ENCODE data around the gene CES5A. TPM values are rescaled to one million over a fixed set of nuclear protein-coding genes. Genes with fewer than 3 reads are reported as not detected.
"Not testable (repeated sequence)": the region's sequence is repeated elsewhere in the genome, so short reads cannot be mapped to it uniquely, and the experiment has no call there.

CES5A gene
- total RNA-seq, 2 donors from 2014 or later: not detected

DNA sequence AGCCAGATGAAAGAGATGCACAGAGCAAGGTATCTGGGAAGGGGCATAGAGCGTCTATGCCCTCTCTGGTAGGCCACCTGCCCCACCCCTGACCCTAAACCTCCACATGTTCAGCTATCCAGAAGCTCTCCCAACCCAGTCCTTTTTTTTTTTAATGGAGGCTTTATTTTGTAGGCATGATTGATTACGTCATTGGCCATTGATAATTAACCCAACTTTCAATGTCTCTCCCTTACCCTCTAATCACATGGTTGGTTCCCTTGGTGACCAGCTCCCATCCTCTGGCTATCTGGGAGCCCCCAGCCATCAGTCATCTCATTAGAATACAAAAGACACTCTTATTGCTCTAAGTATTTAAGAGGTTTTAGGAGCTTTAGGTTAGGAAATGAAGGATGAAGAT, 14.3 kb upstream of the CES5A start:
- DNase-seq (ENCODE audit: low spot score): no peak
- intact Hi-C loops (cut with DNase I): no loop called here

DNA sequence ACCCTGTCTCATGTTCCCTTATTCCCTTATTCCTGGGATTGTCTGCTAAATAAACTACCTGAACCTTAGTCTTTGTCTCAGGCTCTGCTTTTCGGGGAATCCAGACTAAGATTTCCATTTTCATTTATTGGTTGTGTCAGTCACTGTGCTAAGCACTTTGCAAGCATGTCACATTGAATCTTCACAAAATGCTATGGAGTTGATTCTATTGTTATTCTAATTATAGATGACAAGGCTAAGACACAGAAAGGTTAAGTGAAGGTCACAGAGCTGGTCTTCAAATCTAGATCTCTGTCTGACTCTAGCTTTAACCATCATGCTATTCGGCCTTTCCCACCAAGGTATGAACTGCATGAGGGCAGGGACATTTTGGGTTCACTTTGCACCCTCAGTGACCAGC, 13.4 kb upstream of the CES5A start:
- no peak for DNase-seq (ENCODE audit: low spot score)
- intact Hi-C loops (cut with DNase I): no loop called here

GRCh38 chr16:55876854-55877253, 1.7 kb upstream of the CES5A start:
- DNase-seq (ENCODE audit: low spot score): no peak
- intact Hi-C loops (cut with DNase I): no loop called here

- intact Hi-C loops (cut with DNase I): no loop called here
- no peak for DNase-seq (ENCODE audit: low spot score)
Observed at GRCh38 chr16:55873122-55873521, 2.1 kb downstream of the CES5A start.

- intact Hi-C loops (cut with DNase I): no loop called here
- no peak for DNase-seq (ENCODE audit: low spot score)
Observed at GRCh38 chr16:55872130-55872529, 3.0 kb downstream of the CES5A start.

DNA sequence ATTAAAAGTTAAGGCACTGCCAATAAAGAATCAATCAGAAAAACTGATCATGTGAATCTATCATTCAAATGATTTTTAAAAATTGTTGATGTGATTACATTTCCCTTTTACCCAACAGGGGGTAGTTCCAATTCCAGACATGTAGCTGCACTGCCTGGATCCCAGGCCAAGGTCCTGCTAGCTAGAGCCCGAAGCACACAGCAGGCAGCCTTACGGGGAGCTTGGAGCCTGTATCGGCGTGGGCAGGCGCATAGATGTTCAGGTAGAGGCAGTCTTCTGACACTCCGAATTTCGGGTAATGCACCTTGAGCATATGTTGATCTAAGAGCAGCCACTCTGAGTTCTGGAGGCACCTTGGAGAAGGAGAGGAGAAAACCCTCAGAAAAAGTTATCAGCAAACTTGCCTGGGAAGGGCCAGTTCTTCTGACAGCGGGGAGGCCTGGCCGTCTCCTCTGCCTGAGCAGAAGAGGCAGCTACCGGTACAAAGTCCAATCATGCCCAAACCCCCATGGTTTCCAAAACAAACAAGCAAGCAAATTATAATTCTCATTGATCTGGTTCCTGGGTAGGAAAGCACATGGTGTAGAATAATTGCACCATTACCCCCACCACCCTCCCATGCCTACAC, 3.6 kb downstream of the CES5A start:
- no peak for DNase-seq (ENCODE audit: low spot score)
- intact Hi-C loops (cut with DNase I): no loop called here

- intact Hi-C loops (cut with DNase I): no loop called here
- no peak for DNase-seq (ENCODE audit: low spot score)
Observed at GRCh38 chr16:55868980-55869379, 6.2 kb downstream of the CES5A start.

DNA sequence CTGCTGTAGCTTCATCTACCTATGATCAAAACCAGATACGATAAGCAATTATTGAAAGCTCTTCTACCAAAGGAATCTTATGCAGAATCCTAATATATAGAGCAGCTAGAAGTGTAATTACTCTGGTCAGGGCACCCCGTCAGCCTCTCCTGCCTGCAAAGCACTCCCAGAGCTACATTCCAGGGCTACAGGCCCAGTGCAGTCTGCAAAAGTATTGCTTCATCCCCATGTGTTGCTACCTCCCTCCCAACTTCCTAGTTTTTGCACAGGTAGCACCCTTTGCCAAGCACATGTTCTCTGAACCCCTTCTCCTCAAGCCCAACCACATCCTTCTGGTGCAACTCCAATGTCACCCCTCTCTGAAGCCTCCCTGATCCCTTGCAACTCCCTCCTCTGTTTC, 7.0 kb downstream of the CES5A start:
- intact Hi-C loops (cut with DNase I): no loop called here
- no peak for DNase-seq (ENCODE audit: low spot score)

DNA sequence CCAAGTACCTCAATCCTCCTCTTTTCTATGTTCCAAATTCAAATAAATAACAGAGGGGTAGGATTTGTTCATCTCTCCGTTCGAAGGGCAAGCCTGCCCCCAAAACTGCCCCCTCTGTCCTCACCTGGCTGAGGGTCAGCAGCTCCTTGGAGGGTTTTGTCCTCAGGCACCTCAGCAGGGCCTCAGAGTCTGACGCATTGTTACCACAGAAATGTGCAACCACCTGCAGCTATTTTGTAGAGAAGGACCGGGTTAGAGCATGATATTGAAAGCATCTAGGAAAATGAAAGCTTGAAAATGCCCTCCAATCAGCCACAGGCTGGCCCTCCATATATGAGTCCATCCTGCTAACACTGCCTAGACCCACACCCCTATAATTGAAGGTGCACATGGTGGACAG, 13.9 kb downstream of the CES5A start:
- intact Hi-C loops (cut with DNase I): no loop called here
- DNase-seq (ENCODE audit: low spot score): no peak

- DNase-seq (ENCODE audit: low spot score); intact Hi-C loops (cut with DNase I): not testable (repeated sequence)
Observed at GRCh38 chr16:55857650-55858049, 17.5 kb downstream of the CES5A start.

- no peak for DNase-seq (ENCODE audit: low spot score)
- intact Hi-C loops (cut with DNase I): no loop called here
Observed at GRCh38 chr16:55856950-55857349, 18.2 kb downstream of the CES5A start.

- DNase-seq (ENCODE audit: low spot score): no peak
- intact Hi-C loops (cut with DNase I): no loop called here
Observed at GRCh38 chr16:55853114-55853513, 22.1 kb downstream of the CES5A start.

- intact Hi-C loops (cut with DNase I): no loop called here
- no peak for DNase-seq (ENCODE audit: low spot score)
Observed at GRCh38 chr16:55849536-55849935, 25.6 kb downstream of the CES5A start.

DNA sequence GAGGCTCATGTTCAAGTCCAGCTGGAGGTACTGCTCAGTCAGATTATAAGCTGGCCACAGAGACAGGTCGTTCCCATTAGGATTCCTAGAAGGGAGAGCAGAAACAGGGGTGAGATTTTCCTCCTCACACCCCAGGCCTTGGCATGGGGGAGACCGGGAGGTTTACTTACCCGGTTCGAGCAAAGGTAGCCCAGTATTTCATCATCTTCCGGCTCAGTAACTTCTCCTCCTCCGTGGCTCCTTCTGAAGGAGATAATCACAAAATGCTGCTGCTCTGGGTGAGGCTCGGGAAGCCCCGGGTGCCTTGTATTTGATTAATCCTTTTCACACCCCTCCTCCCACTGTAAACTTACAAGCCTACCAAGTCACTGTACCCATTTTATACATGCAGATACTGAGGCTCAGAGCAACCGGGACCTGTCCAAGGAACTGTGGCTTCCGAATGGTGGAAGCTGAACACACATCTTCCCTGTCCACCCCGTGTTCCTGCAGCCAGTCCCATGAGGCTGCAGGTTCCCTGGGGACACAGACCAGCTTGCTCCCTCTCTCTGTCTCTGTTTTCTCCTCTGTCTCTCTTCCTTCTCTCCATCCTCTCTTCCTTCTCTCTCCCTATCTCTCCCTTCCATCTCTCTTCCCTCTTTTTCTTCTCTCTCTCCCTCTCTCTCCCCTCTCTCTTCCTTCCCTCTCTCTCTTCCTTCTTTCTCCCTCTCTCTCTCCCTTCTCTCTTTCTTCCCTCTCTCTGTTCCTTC, 28.4 kb downstream of the CES5A start:
- DNase-seq (ENCODE audit: low spot score): no peak
- intact Hi-C loops (cut with DNase I): no loop called here

DNA sequence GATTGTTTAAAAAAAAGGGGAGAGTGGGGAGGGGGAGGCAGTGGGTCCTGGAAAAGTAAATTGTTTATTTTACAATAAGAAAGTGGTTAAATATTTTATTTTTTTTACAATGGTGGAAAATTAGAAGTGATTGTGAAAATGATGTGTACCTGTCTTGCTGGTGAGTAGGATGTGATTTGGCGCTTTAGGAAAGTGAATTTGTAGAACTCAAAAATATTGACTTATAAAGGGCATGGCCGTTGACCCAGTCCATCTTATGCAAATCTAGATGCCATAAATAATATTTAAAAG, 32.1 kb downstream of the CES5A start:
- intact Hi-C loops (cut with DNase I): loop anchor here (5.0 kb wide), 1 partner anchor 131 kb away; no protein-coding TSS in a partner anchor
- no peak for DNase-seq (ENCODE audit: low spot score)

- DNase-seq (ENCODE audit: low spot score): no peak
- intact Hi-C loops (cut with DNase I): loop anchor here (5.0 kb wide), 1 partner anchor 130 kb away; no protein-coding TSS in a partner anchor
Observed at GRCh38 chr16:55842369-55843104, 32.6 kb downstream of the CES5A start.

DNA sequence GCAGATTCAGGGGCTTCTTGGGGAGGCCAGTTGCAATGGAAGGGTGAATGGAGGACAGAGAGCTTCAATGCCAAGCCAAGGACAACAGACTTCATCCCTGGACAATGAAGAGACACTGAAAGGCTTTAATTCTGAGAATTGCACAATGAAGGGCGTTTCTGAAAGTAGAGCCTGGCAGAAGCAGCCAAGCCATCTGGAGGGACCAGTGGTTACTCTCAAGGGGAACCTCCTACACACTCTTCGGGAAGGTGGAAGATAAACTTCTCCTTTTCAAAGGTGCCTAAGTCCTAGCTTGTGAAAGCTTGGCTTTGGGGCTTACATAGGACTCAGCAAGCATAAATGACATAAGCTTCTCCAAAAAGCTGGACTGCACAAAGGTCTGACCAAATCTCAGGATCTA, 36.1 kb downstream of the CES5A start:
- intact Hi-C loops (cut with DNase I): no loop called here

DNA sequence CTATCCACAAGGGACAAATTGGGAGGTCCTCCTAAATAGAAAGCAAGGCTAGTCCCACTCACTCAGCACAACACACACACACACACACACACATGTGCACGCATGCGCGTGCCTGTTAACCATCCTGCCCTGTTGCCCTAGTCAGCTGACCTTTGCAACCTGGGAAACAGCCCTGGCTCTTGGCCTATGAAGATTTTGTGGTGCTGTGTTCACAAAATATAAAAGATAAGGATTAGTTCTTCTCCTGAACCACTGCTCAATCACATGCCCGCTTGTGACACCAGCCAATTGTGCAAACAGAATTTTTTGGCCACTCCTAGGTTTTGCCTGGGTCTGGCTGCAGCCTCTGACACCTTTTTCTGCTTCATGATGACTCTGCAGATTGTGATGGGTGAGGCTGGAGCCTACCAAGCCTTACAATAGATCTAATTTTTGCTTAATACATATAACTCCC, 39.0 kb downstream of the CES5A start:
- intact Hi-C loops (cut with DNase I): no loop called here
- DNase-seq (ENCODE audit: low spot score): no peak

More for the DNA sequence above, 36.1 kb downstream of the CES5A start:
- no peak for DNase-seq (ENCODE audit: low spot score)

DNA sequence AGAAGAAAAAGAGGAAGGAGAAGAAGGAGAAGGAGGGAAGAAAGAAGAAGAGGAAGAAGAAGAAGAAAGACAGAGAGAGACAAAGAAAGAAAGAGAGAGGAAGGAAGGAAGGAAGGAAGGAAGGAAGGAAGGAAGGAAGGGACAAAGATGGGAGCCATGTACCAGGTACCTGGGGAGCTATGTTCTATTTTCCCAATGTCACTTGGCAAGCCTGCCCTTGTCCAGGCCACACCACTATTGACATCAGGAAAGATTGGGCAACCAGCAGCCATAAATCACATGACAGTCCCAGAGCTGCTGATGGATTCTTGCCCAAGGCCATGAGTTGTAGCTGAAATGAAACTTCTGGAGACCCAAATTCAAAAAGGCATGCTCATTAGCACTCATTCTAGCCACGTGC, 39.6 kb downstream of the CES5A start:
- intact Hi-C loops (cut with DNase I): no loop called here
- no peak for DNase-seq (ENCODE audit: low spot score)

DNA sequence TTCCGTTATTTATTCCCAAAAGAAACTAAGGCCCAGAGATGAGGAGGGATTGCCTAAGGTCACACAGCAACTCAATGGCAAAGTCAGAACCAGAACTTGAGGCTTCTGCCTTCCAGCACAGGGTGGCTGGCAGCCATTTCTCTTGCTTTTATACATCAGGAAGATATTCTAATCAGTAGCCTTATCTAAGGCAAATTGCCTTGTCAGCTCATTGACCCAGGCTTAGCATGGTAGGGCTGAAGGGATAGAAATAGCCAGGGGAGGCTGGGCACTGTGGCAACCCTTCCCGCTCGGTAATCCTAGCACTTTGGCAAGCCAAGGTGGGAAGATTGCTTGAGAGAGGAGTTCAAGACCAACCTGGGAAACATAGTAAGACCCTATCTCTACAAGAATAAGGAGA, 40.0 kb downstream of the CES5A start:
- not testable (repeated sequence) for DNase-seq (ENCODE audit: low spot score)

DNA sequence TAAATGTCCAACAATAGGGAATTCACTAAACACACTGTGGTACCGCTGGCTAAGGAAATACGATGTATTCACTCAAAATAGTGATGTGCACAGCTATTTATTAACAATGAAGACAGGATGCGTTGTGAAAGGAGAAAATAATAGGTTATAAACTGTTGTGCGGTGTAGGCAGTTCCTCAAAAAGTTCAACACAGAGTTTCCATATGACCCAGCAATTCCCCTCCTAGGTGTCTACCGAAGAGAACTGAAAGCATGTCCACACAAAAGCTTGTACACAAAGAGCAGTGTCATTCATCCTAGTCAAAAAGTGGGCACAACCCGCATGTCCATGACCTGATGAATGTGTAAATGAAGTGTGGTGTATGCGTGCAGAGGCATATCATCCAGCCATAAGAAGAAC, 41.1 kb downstream of the CES5A start:
- intact Hi-C loops (cut with DNase I): no loop called here

More for the DNA sequence above, 40.0 kb downstream of the CES5A start:
- intact Hi-C loops (cut with DNase I): not testable (repeated sequence)

More for the DNA sequence above, 41.1 kb downstream of the CES5A start:
- DNase-seq (ENCODE audit: low spot score): no peak

Data from posterior vena cava (tissue), 2 donors.